HEK293 (cell line): ENCODE data around the gene EME2.

Source experiments
- CTCF ChIA-PET: fragments of 350-600 bp; formaldehyde crosslinking; extraction: SDS; loops from one replicate; lab custom pipeline; 2021; ENCODE audit warnings: antibody characterized with exemption; lab: Yijun Ruan, JAX
- POLR2A ChIA-PET: fragments of 300-600 bp; formaldehyde crosslinking; extraction: SDS; loops from one replicate; lab custom pipeline; 2020; ENCODE audit warnings: antibody characterized with exemption, inconsistent platforms; lab: Yijun Ruan, JAX
- H3K27ac ChIP-seq: fragments of 200-500 bp; sonication (Bioruptor generic); 2 replicates; pipeline ENCODE4 v1.5.1; 2014; ENCODE audit warnings: low read depth, low read length, control low read depth, inconsistent platforms; ENCODE audit errors: extremely low read depth
- H3K36me3 ChIP-seq, 2 experiments: fragments of 200-500 bp in 1 of 2; sonication (Bioruptor generic) in 1 of 2; 1 replicate in 1 of 2; 2 replicates in 1 of 2; pipeline ENCODE4 v1.5.1; 2014 to 2017; ENCODE audit warnings: inconsistent platforms in 2 of 2, low read length in 2 of 2; ENCODE audit not compliant: control insufficient read depth in 2 of 2, insufficient read depth in 1 of 2
- H3K4me1 ChIP-seq: fragments of 200-500 bp; sonication (Bioruptor generic); 2 replicates; pipeline ENCODE4 v1.5.1; 2014; ENCODE audit warnings: mild to moderate bottlenecking, low read length, inconsistent platforms; ENCODE audit not compliant: control insufficient read depth, insufficient read depth
- H3K4me3 ChIP-seq: 2 replicates; pipeline ENCODE4 v1.5.1; 2011; ENCODE audit warnings: low read depth, mild to moderate bottlenecking, control low read depth, low read length, moderate library complexity
- H3K9me3 ChIP-seq: fragments of 200-500 bp; sonication (Bioruptor generic); 2 replicates; pipeline ENCODE4 v1.5.1; 2014; ENCODE audit warnings: low read depth, low read length, inconsistent platforms; ENCODE audit not compliant: control insufficient read depth, insufficient read depth
- BCL11A ChIP-seq: fragments of 450-650 bp; formaldehyde crosslinking; IDR thresholded peaks from 2 replicates; pipeline ENCODE4 v1.5.1; 2016; ENCODE audit warnings: low read depth, missing biosample characterization, missing genetic modification characterization
- BCL11B ChIP-seq: fragments of 450-650 bp; formaldehyde crosslinking; IDR thresholded peaks from 2 replicates; pipeline ENCODE4 v1.5.1; 2016; ENCODE audit warnings: low read depth, missing biosample characterization, missing genetic modification characterization
- IKZF3 ChIP-seq: fragments of 450-650 bp; IDR thresholded peaks from 2 replicates; pipeline ENCODE4 v1.5.0; 2018; ENCODE audit warnings: missing biosample characterization, mild to moderate bottlenecking, missing genetic modification characterization, moderate library complexity
- OSR2 ChIP-seq: fragments of 450-650 bp; formaldehyde crosslinking; IDR thresholded peaks from 2 replicates; pipeline ENCODE4 v1.5.1; 2016; ENCODE audit warnings: missing biosample characterization, missing genetic modification characterization
- TRIM28 ChIP-seq: IDR thresholded peaks from 2 replicates; pipeline ENCODE4 v1.6.1; 2011; ENCODE audit warnings: low read length, control low read depth, borderline replicate concordance
- ZNF155 ChIP-seq: fragments of 450-650 bp; formaldehyde crosslinking; IDR thresholded peaks from 2 replicates; pipeline ENCODE4 v1.5.1; 2016; ENCODE audit warnings: missing biosample characterization, missing genetic modification characterization
- ZNF274 ChIP-seq, 2 experiments: fragments of 200-500 bp in 1 of 2; fragments of 450-650 bp in 1 of 2; sonication (Bioruptor generic) in 1 of 2; formaldehyde crosslinking in 1 of 2; IDR thresholded peaks; 2 replicates each; pipeline versions ENCODE4 v1.5.1 to v1.6.1; 2014 to 2016; ENCODE audit warnings: borderline replicate concordance in 1 of 2, inconsistent platforms in 1 of 2, low read length in 1 of 2, missing biosample characterization in 1 of 2, missing genetic modification characterization in 1 of 2
- ZNF302 ChIP-seq: fragments of 450-650 bp; formaldehyde crosslinking; IDR thresholded peaks from 2 replicates; pipeline ENCODE4 v1.5.1; 2016; ENCODE audit warnings: missing biosample characterization, missing genetic modification characterization, low read depth
- ZNF391 ChIP-seq: fragments of 450-650 bp; formaldehyde crosslinking; IDR thresholded peaks from 2 replicates; pipeline ENCODE4 v1.5.1; 2016; ENCODE audit warnings: low read depth, missing biosample characterization, missing genetic modification characterization, borderline replicate concordance
- ZNF426 ChIP-seq: fragments of 450-650 bp; formaldehyde crosslinking; IDR thresholded peaks from 2 replicates; pipeline ENCODE4 v1.5.1; 2017; ENCODE audit warnings: missing biosample characterization, missing genetic modification characterization, mild to moderate bottlenecking, inconsistent platforms, moderate library complexity
- ZNF473 ChIP-seq: fragments of 450-650 bp; formaldehyde crosslinking; IDR thresholded peaks from 2 replicates; pipeline ENCODE4 v1.5.1; 2017; ENCODE audit warnings: missing biosample characterization, missing genetic modification characterization
- ZNF48 ChIP-seq: fragments of 450-650 bp; formaldehyde crosslinking; IDR thresholded peaks from 2 replicates; pipeline ENCODE4 v1.5.1; 2016; ENCODE audit warnings: missing biosample characterization, missing genetic modification characterization
- ZNF626 ChIP-seq: fragments of 450-650 bp; sonication (Bioruptor Pico); formaldehyde crosslinking; IDR thresholded peaks from 2 replicates; pipeline ENCODE4 v1.5.1; 2018; ENCODE audit warnings: missing biosample characterization, missing genetic modification characterization, inconsistent platforms
- ZNF747 ChIP-seq: fragments of 450-650 bp; formaldehyde crosslinking; IDR thresholded peaks from 2 replicates; pipeline ENCODE4 v1.5.1; 2016; ENCODE audit warnings: missing biosample characterization, missing genetic modification characterization
- ZNF791 ChIP-seq: fragments of 450-650 bp; formaldehyde crosslinking; IDR thresholded peaks from 2 replicates; pipeline ENCODE4 v1.5.1; 2016; ENCODE audit warnings: missing biosample characterization, missing genetic modification characterization
- TF ChIP-seq, protein P1 (sequence below): fragments of 450-650 bp; formaldehyde crosslinking; IDR thresholded peaks from 2 replicates; pipeline ENCODE4 v1.5.1; 2016; ENCODE audit warnings: missing biosample characterization, missing genetic modification characterization
- TF ChIP-seq, protein P2 (sequence below): fragments of 450-650 bp; formaldehyde crosslinking; IDR thresholded peaks from 2 replicates; pipeline ENCODE4 v1.5.1; 2016; ENCODE audit warnings: missing biosample characterization, missing genetic modification characterization

EME2 gene

DNA sequence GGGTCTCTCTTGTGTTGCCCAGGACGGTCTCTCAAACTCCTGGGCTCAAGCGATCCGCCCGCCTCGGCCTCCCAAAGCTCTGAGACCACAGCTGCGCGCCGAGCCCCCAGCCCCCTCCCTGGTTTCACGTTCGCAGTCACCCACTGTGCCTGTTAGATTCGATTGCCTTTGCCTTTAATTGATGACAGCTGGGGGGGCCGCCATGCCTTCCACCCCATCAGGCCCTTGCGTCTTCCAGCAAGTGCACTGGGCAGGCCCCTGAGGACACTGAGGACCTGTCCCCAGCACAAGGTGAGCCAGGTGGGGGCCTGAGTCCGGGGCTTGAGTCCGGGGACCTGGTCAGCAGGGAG, 17.6 kb downstream of the EME2 start:
- TF ChIP-seq TRIM28 (no peak), ZNF426 (tag by site-specific recombination) (no peak), ZNF302 (tag by site-specific recombination) (no peak), ZNF274 (IDR thresholded peaks at IDR 0.05; ENCODE audit: low read length) (no peak), ZNF274 (tag by site-specific recombination; IDR thresholded peaks at IDR 0.05; ENCODE audit: borderline replicate concordance) (no peak), IKZF3 (tag by site-specific recombination) (no peak), ZNF791 (tag by site-specific recombination) (no peak), ZNF747 (no peak), OSR2 (tag by site-specific recombination) (no peak), ZNF473 (tag by site-specific recombination) (no peak)
- TF ChIP-seq, protein P1, sequence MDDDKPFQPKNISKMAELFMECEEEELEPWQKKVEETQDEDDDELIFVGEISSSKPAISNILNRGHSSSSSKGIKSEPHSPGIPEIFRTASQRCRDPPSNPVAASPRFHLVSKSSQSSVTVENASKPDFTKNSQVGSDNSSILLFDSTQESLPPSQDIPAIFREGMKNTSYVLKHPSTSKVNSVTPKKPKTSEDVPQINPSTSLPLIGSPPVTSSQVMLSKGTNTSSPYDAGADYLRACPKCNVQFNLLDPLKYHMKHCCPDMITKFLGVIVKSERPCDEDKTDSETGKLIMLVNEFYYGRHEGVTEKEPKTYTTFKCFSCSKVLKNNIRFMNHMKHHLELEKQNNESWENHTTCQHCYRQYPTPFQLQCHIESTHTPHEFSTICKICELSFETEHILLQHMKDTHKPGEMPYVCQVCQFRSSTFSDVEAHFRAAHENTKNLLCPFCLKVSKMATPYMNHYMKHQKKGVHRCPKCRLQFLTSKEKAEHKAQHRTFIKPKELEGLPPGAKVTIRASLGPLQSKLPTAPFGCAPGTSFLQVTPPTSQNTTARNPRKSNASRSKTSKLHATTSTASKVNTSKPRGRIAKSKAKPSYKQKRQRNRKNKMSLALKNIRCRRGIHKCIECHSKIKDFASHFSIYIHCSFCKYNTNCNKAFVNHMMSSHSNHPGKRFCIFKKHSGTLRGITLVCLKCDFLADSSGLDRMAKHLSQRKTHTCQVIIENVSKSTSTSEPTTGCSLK (tag by site-specific recombination), result no peak
- Histone ChIP-seq H3K4me1 (no peaks in the 10 kb centered on the region), H3K9me3 (no peaks in the 10 kb centered on the region), H3K36me3 (peaks cover 0 to 53% of the 10 kb centered on the region in 2 experiments; a peak in 2 of 3 replicates), H3K27ac (no peak overlapping the region), H3K4me3 (no peak overlapping the region)
- ChIA-PET CTCF (no interaction called here), POLR2A (interaction anchor here (3.8 kb wide), 1 partner anchor 8 kb away, joined by 19 read pairs; the partner anchor contains the start of genes NUBP2 and SPSB3)

DNA sequence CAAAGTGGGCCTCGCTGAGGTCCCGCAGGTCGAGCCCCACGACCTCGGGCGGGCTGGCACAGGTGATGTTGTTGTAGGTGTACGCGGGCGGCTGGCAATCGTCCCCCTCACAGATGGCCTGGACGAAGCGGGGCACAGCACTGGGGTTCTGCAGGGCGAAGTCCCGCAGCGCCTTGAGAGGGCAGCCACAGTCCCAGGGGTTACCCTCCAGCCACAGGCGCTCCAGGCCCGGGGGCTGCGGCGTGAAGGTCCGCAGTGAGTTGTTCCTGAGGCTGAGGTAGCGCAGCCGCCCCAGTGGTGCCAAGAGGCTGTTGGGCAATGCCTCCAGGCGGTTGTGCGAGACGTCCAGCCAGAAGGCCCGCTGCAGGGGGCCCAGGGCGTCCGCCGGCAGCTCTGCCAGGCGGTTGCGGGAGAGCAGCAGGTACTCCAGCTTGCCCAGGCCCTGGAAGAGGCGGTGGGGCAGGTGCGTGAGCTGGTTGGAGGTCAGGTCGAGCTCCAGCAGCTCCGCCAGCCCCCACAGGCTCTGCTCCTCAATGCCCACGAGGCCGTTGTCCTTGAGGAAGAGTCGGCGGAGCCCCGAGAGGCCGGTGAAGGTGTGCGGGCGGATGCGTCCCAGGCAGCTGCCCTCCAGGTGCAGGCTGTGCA, 18.1 kb downstream of the EME2 start:
- CTCF ChIA-PET, result no interaction called here
- POLR2A ChIA-PET, result interaction anchor here (0.8 to 3.8 kb wide), 2 partner anchors 9 to 13 kb away, joined by 3 to 19 read pairs; partner anchors contain the start of genes NUBP2 and SPSB3
- peaks cover 0 to 48% of the 10 kb centered on the region in 2 experiments; a peak in 2 of 3 replicates for H3K36me3 ChIP-seq
- TF ChIP-seq TRIM28, result no peak
- TF ChIP-seq BCL11B (tag by site-specific recombination), result peak; percentile 64; the same call in 1 of the 2 replicates
- no peak overlapping the region for H3K4me3 ChIP-seq
- no peaks in the 10 kb centered on the region for H3K9me3 ChIP-seq
- no peak overlapping the region for H3K27ac ChIP-seq
- no peaks in the 10 kb centered on the region for H3K4me1 ChIP-seq

DNA sequence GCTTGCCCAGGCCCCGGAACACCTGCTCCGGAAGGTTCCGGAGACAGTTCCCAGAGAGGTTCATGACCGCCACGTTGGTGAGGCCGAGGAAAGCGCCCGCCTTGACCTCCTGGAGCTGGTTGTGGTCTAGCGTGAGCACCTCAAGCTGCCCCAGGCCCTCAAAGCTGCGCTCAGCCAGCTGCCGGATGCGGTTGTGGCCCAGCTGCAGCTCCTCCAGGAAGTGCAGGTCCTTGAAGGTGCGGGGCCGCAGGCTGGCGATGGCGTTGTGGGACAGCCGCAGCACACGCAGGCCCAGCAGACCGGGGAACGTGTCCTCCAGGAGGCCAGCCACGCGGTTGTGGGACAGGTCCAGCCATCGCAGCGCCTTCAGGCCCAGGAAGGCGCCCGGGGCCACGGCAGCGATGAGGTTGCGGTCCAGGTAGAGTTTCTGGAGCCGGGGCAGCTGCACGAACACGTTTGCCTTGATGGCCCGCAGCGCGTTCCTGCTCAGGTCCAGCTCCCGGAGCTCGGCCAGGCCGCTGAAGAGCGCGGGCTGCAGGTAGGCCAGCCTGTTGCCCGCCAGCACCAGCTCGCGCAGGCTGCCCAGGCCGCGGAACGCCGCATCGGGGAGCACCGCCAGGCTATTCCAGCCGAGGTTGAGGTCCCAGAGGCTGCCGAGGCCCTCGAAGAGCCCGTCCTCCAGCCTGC, 18.8 kb downstream of the EME2 start:
- Histone ChIP-seq H3K36me3 (peaks cover 0 to 41% of the 10 kb centered on the region in 2 experiments; a peak in 2 of 3 replicates), H3K4me1 (no peaks in the 10 kb centered on the region), H3K27ac (no peak overlapping the region), H3K4me3 (no peak overlapping the region), H3K9me3 (no peaks in the 10 kb centered on the region)
- POLR2A ChIA-PET, result interaction anchor here (0.8 to 3.8 kb wide), 3 partner anchors 9 to 173 kb away, joined by 3 to 19 read pairs (median 3); partner anchors contain the start of genes NUBP2, RPS2 and SPSB3
- no peak for TF ChIP-seq ZNF274 (IDR thresholded peaks at IDR 0.05; ENCODE audit: low read length)
- no peak for TF ChIP-seq ZNF274 (tag by site-specific recombination; IDR thresholded peaks at IDR 0.05; ENCODE audit: borderline replicate concordance)
- TF ChIP-seq ZNF155 (tag by site-specific recombination), result no peak
- TF ChIP-seq ZNF626, result no peak
- TF ChIP-seq, protein P2, sequence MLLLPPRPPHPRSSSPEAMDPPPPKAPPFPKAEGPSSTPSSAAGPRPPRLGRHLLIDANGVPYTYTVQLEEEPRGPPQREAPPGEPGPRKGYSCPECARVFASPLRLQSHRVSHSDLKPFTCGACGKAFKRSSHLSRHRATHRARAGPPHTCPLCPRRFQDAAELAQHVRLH (tag by site-specific recombination), result no peak
- TF ChIP-seq ZNF391 (tag by site-specific recombination), result no peak
- TF ChIP-seq ZNF48, result no peak
- no peak for TF ChIP-seq BCL11A (tag by site-specific recombination)
- CTCF ChIA-PET, result no interaction called here
